Prostate gland (tissue), 2 donors: ENCODE measurements around the gene AFF1.

Experiments used
- CTCF ChIP-seq, 4 experiments: fragments of 200-600 bp in 2 of 4; fragments of 450-650 bp in 2 of 4; sonication (generic) in 2 of 4; IDR thresholded peaks; 1 replicate in 3 of 4; 2 replicates in 1 of 4; pipeline ENCODE4 v1.5.1; 2016 to 2019; ENCODE audit warnings: antibody characterized with exemption in 4 of 4, mild to moderate bottlenecking in 2 of 4, moderate library complexity in 2 of 4
- POLR2A ChIP-seq: fragments of 450-650 bp; IDR thresholded peaks from one replicate; pipeline ENCODE4 v1.6.1; 2016; ENCODE audit warnings: antibody characterized with exemption, mild to moderate bottlenecking
- POLR2AphosphoS5 ChIP-seq: sonication (generic); formaldehyde crosslinking; IDR thresholded peaks from one replicate; pipeline ENCODE4 v1.6.1; 2017; ENCODE audit warnings: antibody characterized with exemption

GRCh38 chr4:87052615-87053014, 117.8 kb downstream of the AFF1 start:
- TF ChIP-seq CTCF (IDR thresholded peaks at IDR 0.05) (no peak), POLR2AphosphoS5 (no peak), POLR2A (no peak)
